ENCODE results near the gene ST8SIA6. TPM values are rescaled to one million over a fixed set of nuclear protein-coding genes. Genes with fewer than 3 reads are reported as not detected.

Gene ST8SIA6
- total and polyA plus RNA-seq, 9 of the 15 experiments (the other 6 are each of a cell fraction or from before 2014, with no cell fraction given): 0.69 to 6.7 (median 5.0) TPM

DNA sequence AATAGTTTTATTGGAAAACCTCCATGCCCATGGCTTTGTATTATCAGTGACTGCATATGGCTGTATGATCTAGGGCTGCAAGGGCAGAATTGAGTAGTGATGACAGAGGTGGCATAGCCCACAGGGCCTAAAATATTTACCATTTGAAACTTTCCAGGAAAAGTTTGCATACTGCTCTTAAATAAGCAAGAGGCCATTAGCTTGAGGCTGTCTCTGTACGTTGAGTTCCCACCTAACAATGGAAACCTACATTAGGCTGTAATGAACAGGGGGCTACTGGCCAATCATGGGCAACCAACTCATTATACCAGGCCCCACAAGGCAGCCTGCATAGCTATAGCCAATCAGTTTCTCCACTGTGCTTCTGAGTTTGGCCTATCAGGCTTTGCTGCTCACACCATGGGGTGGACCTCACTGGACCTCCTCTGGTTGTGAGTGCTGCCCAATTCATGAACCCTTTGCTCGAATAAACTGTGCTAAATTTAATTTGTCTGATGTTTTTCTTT, 673 bp upstream of the ST8SIA6 start (continued):
- TF ChIP-seq HMGN3 (IDR thresholded peaks at IDR 0.05; ENCODE audit: borderline replicate concordance, extremely low read depth, insufficient read length, low read depth, low read length) (no peak), FOXK2 (conservative IDR thresholded peaks at IDR 0.05 in 1 of 2, IDR thresholded peaks at IDR 0.05 in 1 of 2; ENCODE audit: low read depth in 2 of 2) (no peak), FOXM1 (IDR thresholded peaks at IDR 0.05; ENCODE audit: low read depth) (no peak), FOXM1 (CRISPR knock-in tag; IDR thresholded peaks at IDR 0.05; ENCODE audit: low read depth) (no peak), HDAC3 (IDR thresholded peaks at IDR 0.05; ENCODE audit: borderline replicate concordance, partially characterized antibody) (no peak), TGIF2 (CRISPR knock-in tag; IDR thresholded peaks at IDR 0.05) (no peak), DDX20 (tag; IDR thresholded peaks at IDR 0.05; ENCODE audit: low read depth) (no peak), GATAD2B (IDR thresholded peaks at IDR 0.05; ENCODE audit: borderline replicate concordance) (0 out of 2 replicates have a peak, but pooled peaks have one; percentile 9), MTA3 (IDR thresholded peaks at IDR 0.05; ENCODE audit: borderline replicate concordance) (peak; percentile 42; the same call in 1 of the 2 replicates), ZNF583 (CRISPR knock-in tag; IDR thresholded peaks at IDR 0.05) (no peak), CREM (IDR thresholded peaks at IDR 0.05; ENCODE audit: low read depth) (no peak), HOXB6 (CRISPR knock-in tag; IDR thresholded peaks at IDR 0.05; ENCODE audit: borderline replicate concordance) (no peak), HSF4 (CRISPR knock-in tag; IDR thresholded peaks at IDR 0.05; ENCODE audit: borderline replicate concordance) (no peak), ATF1 (CRISPR knock-in tag; IDR thresholded peaks at IDR 0.05) (no peak), ATF1 (tag; IDR thresholded peaks at IDR 0.05) (peak; percentile 67), CBX2 (IDR thresholded peaks at IDR 0.05; ENCODE audit: insufficient read depth, low read length, poor library complexity, severe bottlenecking) (no peak), ZKSCAN1 (IDR thresholded peaks at IDR 0.05; ENCODE audit: low read depth, low read length) (no peak), POLR2H (tag; IDR thresholded peaks at IDR 0.05; ENCODE audit: low read depth) (peak; percentile 41; the same call in 1 of the 2 replicates), ZNF79 (CRISPR knock-in tag; IDR thresholded peaks at IDR 0.05; ENCODE audit: low read depth) (no peak), HMG20B (CRISPR knock-in tag; IDR thresholded peaks at IDR 0.05) (no peak), POLR2A (conservative IDR thresholded peaks at IDR 0.05) (peak; percentile 90), MYBL2 (IDR thresholded peaks at IDR 0.05; ENCODE audit: low read depth) (no peak), MYBL2 (CRISPR knock-in tag; IDR thresholded peaks at IDR 0.05; ENCODE audit: borderline replicate concordance) (no peak), POLR3A (IDR thresholded peaks at IDR 0.05; ENCODE audit: borderline replicate concordance, extremely low read depth, insufficient read depth, insufficient read length) (no peak)
- TF ChIP-seq, protein P1, sequence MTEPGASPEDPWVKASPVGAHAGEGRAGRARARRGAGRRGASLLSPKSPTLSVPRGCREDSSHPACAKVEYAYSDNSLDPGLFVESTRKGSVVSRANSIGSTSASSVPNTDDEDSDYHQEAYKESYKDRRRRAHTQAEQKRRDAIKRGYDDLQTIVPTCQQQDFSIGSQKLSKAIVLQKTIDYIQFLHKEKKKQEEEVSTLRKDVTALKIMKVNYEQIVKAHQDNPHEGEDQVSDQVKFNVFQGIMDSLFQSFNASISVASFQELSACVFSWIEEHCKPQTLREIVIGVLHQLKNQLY (CRISPR knock-in tag; conservative IDR thresholded peaks at IDR 0.05): no peak
- TF ChIP-seq, protein P2, sequence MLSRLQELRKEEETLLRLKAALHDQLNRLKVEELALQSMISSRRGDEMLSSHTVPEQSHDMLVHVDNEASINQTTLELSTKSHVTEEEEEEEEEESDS (CRISPR knock-in tag; IDR thresholded peaks at IDR 0.05): no peak
- TF ChIP-seq, protein P3, sequence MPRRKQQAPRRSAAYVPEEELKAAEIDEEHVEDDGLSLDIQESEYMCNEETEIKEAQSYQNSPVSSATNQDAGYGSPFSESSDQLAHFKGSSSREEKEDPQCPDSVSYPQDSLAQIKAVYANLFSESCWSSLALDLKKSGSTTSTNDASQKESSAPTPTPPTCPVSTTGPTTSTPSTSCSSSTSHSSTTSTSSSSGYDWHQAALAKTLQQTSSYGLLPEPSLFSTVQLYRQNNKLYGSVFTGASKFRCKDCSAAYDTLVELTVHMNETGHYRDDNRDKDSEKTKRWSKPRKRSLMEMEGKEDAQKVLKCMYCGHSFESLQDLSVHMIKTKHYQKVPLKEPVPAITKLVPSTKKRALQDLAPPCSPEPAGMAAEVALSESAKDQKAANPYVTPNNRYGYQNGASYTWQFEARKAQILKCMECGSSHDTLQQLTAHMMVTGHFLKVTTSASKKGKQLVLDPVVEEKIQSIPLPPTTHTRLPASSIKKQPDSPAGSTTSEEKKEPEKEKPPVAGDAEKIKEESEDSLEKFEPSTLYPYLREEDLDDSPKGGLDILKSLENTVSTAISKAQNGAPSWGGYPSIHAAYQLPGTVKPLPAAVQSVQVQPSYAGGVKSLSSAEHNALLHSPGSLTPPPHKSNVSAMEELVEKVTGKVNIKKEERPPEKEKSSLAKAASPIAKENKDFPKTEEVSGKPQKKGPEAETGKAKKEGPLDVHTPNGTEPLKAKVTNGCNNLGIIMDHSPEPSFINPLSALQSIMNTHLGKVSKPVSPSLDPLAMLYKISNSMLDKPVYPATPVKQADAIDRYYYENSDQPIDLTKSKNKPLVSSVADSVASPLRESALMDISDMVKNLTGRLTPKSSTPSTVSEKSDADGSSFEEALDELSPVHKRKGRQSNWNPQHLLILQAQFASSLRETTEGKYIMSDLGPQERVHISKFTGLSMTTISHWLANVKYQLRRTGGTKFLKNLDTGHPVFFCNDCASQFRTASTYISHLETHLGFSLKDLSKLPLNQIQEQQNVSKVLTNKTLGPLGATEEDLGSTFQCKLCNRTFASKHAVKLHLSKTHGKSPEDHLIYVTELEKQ (CRISPR knock-in tag; IDR thresholded peaks at IDR 0.05): no peak

Measured in K562 (cell line).